ENCODE data around the gene SRGAP1.
"Not testable (repeated sequence)": the region's sequence is repeated elsewhere in the genome, so short reads cannot be mapped to it uniquely, and the experiment has no call there.

The SRGAP1 gene

DNA sequence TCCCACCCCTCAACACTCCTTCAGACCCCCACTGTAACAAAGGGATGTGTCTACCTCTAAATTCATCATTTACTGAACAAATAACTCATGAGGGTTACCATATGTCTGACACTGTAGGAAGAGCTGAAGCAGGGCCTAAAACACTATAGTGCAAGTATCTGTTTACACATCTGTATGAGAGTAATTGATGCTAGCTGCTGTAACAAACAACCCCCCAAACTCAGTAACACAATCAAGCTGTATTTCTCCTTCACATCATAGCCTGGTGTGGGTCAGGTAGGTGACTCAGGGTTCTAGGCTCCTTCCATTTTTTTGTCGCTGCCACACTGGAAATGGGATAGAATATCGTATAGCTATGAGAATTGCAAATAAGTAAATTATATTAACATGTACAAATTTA lies 312.6 kb downstream of the SRGAP1 start:
- no peak for TF ChIP-seq CTCF (IDR thresholded peaks at IDR 0.05; ENCODE audit: low read depth, low read length, missing control alignments)
- in situ Hi-C loops (cut with HindIII; ENCODE audit: low sequenced_read_pairs): no loop called here
- no peak for DNase-seq (ENCODE audit: low read depth)
- H3K4me3 ChIP-seq (ENCODE audit: low read depth, low read length): no peak overlapping the region

DNA sequence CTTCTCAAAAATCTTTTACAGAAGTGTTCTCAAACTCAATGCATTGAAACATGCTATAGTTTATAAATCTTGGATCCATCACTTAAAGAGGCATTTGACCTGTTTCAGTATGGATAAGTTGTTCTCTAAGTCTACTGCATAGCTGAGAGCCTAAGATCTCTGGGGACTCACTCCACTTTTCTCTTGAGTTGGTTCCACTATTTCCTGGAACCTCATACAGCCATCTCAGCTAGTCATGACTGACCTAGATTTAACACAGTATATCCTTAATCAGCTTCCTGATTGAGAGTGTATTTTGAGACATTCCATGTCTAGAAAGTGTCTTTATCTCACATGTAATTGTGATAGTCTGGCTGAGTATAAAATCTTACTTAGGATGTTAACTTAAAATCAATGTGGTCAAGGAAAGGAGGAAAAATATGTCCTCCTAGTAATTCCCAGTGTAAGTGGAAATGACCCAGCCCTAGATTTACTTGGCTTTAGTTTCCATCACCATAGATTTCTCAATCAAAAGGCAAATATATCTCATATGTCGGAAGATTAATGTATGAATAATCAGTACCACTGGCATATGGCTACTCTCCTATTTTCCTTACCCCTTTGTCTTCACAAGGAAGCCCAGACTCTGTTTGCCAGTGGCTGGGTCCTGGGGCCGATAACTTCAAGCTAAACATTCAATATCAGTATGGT lies 315.7 kb downstream of the SRGAP1 start:
- DNase-seq (ENCODE audit: low read depth): no peak
- TF ChIP-seq CTCF (IDR thresholded peaks at IDR 0.05; ENCODE audit: low read depth, low read length, missing control alignments): no peak

DNA sequence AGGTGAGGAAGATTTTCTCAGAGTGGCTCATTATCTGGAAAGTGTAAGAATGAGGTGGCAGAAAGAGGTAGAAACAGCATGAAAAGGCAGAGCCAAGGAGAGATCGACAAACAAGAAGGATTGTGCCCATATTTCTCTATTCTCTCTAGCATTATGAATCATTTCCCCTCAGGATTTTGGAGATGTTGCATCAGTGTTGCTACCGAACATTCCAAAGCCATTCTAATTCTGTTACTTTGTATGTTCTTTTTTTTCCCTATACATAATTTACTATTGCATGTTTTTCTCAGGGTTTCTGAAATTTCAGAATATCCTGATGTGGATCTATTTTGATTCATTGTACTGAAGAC lies 316.2 kb downstream of the SRGAP1 start:
- in situ Hi-C loops (cut with HindIII; ENCODE audit: low sequenced_read_pairs): no loop called here
- no peak for TF ChIP-seq CTCF (IDR thresholded peaks at IDR 0.05; ENCODE audit: low read depth, low read length, missing control alignments)
- no peak for DNase-seq (ENCODE audit: low read depth)
- H3K4me3 ChIP-seq (ENCODE audit: low read depth, low read length): no peak overlapping the region

More for the DNA sequence above, 315.7 kb downstream of the SRGAP1 start:
- in situ Hi-C loops (cut with HindIII; ENCODE audit: low sequenced_read_pairs): no loop called here
- no peak overlapping the region for H3K4me3 ChIP-seq (ENCODE audit: low read depth, low read length)

GRCh38 chr12:64166606-64167005 lies 322.1 kb downstream of the SRGAP1 start:
- DNase-seq (ENCODE audit: low read depth); in situ Hi-C loops (cut with HindIII; ENCODE audit: low sequenced_read_pairs): not testable (repeated sequence)

DNA sequence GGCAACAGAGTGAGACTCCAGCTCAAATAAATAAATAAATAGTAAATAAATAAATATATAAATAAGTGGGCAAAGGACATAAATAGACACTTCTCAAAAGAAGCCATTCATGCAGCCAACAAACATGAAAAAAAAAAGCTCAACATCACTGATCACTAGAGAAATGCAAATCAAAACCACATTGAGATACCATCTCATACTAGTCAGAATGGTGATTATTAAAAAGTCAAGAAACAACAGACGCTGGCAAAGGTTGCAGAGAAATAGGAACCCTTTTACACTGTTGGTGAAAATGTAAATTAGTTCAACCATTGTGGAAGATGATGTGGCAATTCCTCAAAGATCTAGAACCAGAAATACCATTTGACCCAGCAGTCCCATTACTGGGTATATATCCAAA lies 322.5 kb downstream of the SRGAP1 start:
- H3K4me3 ChIP-seq (ENCODE audit: low read depth, low read length); DNase-seq (ENCODE audit: low read depth); in situ Hi-C loops (cut with HindIII; ENCODE audit: low sequenced_read_pairs): not testable (repeated sequence)

More at GRCh38 chr12:64166606-64167005, 322.1 kb downstream of the SRGAP1 start:
- H3K4me3 ChIP-seq (ENCODE audit: low read depth, low read length): not testable (repeated sequence)

- no peak overlapping the region for H3K4me3 ChIP-seq (ENCODE audit: low read depth, low read length)
- no peak for DNase-seq (ENCODE audit: low read depth)
- no peak for TF ChIP-seq CTCF (IDR thresholded peaks at IDR 0.05; ENCODE audit: low read depth, low read length, missing control alignments)
- in situ Hi-C loops (cut with HindIII; ENCODE audit: low sequenced_read_pairs): no loop called here
These were observed 325.5 kb downstream of the SRGAP1 start for GRCh38 chr12:64170024-64170423.

DNA sequence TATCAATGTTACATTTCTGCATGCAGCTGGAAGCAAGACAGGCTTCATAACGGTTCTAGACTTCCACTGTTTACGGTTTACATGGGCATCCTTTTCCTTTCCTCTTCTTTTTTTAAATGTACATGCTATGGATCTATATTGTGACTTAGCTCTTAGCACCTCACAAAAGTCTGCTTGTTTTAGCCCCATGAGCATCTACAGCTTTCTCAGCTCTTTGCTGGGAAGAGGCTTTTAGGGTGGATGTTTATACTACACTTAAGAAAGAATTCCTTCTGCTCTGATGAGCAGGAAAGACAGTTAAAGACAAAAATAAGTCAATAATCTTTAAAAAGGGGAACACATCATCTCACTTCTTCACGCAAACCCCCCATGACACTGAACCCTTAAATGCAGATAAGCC lies 326.2 kb downstream of the SRGAP1 start:
- no peak for DNase-seq (ENCODE audit: low read depth)
- H3K4me3 ChIP-seq (ENCODE audit: low read depth, low read length): no peak overlapping the region
- TF ChIP-seq CTCF (IDR thresholded peaks at IDR 0.05; ENCODE audit: low read depth, low read length, missing control alignments): no peak
- in situ Hi-C loops (cut with HindIII; ENCODE audit: low sequenced_read_pairs): no loop called here

DNA sequence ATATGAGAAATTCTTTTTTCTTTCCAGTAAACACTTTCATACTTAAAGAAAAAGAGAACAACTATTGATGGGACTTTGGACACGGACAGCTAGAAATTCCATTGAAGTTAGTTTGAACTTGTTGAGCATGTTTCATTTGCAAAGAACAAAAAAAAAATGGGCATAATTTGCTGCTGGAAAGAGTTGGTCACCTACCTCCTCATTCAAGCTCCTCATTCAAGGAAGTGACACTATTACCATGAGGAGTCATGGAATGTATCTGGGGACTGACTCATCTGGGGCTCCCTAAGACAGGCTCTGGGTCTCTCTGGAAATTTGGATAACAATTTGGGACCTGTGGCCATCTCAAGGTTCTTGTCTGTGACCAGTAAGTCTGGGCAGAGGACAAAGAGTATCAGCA lies 327.2 kb downstream of the SRGAP1 start:
- in situ Hi-C loops (cut with HindIII; ENCODE audit: low sequenced_read_pairs): no loop called here
- no peak for TF ChIP-seq CTCF (IDR thresholded peaks at IDR 0.05; ENCODE audit: low read depth, low read length, missing control alignments)
- DNase-seq (ENCODE audit: low read depth): no peak
- H3K4me3 ChIP-seq (ENCODE audit: low read depth, low read length): no peak overlapping the region

Measured in astrocyte of the cerebellum (primary cell).